Mucosa of descending colon (tissue), 3 donors: ENCODE data around the gene MBD5. TPM values are rescaled to one million over a fixed set of nuclear protein-coding genes. Genes with fewer than 3 reads are reported as not detected.

Experiments used
- ATAC-seq: fragments of 200-7000 bp; cut with Tn5 transposase; one replicate; pipeline ENCODE4 v1.9.1; 2020; ENCODE audit warnings: mild to moderate bottlenecking, moderate library complexity
- DNase-seq, 3 donors: peaks; one replicate each; pipeline ENCODE4 v3.0.0-alpha.2; 2020
- H3K36me3 ChIP-seq: fragments of 200-600 bp; one replicate; pipeline ENCODE4 v1.8.0; 2021; ENCODE audit warnings: low read depth, mild to moderate bottlenecking
- H3K4me1 ChIP-seq: fragments of 200-600 bp; one replicate; pipeline ENCODE4 v1.8.0; 2021; ENCODE audit warnings: low read depth, mild to moderate bottlenecking
- H3K4me3 ChIP-seq: fragments of 200-600 bp; one replicate; pipeline ENCODE4 v1.8.0; 2021; ENCODE audit warnings: mild to moderate bottlenecking
- H3K9me3 ChIP-seq: fragments of 200-600 bp; one replicate; pipeline ENCODE4 v1.8.0; 2021; ENCODE audit warnings: mild to moderate bottlenecking
- intact Hi-C, 2 donors: fragments of 100-400 bp; cut with DNase I in 1 of 2; cut with micrococcal nuclease in 1 of 2; formaldehyde crosslinking; loops; one replicate each; pipeline versions ENCODE4 v1.11.0 to v1.11.1; 2022; cut with DNase I, micrococcal nuclease
- total RNA-seq, 3 donors: library from RNA; stranded (reverse); fragmentation: NEBNext Ultra II Directional in 2 of 3; extraction: Animal tissue kit (Norgen Biotek cat#: 25700) in 2 of 3; gene quantifications; one replicate each; pipeline versions ENCODE4 v1.2.1 to v1.2.4, GENCODE V29; 2021 to 2023
- TF ChIP-seq, protein P1 (sequence below): fragments of 200-600 bp; IDR thresholded peaks from one replicate; pipeline ENCODE4 v1.8.0; 2022; ENCODE audit warnings: antibody characterized with exemption, mild to moderate bottlenecking
- donor health status: DM: no; HTN: no; CAD: no; lungs with moderate emphysema.
- donor health status: DM: no; HTN: no; CAD: no.
- donor health status: DM: no; HTN: yes; CAD: no.

The MBD5 gene
- total RNA-seq, 3 donors from 2014 or later = 31.8 to 69.8 (median 43.8) TPM

- DNase-seq (no peak), ATAC-seq (no peak)
- H3K4me1 ChIP-seq = peaks cover 3% of the 10 kb centered on the region
- intact Hi-C loops = no loop called here
- H3K9me3 ChIP-seq = no peaks in the 10 kb centered on the region
- H3K36me3 ChIP-seq = no peaks in the 10 kb centered on the region
- TF ChIP-seq, protein P1, sequence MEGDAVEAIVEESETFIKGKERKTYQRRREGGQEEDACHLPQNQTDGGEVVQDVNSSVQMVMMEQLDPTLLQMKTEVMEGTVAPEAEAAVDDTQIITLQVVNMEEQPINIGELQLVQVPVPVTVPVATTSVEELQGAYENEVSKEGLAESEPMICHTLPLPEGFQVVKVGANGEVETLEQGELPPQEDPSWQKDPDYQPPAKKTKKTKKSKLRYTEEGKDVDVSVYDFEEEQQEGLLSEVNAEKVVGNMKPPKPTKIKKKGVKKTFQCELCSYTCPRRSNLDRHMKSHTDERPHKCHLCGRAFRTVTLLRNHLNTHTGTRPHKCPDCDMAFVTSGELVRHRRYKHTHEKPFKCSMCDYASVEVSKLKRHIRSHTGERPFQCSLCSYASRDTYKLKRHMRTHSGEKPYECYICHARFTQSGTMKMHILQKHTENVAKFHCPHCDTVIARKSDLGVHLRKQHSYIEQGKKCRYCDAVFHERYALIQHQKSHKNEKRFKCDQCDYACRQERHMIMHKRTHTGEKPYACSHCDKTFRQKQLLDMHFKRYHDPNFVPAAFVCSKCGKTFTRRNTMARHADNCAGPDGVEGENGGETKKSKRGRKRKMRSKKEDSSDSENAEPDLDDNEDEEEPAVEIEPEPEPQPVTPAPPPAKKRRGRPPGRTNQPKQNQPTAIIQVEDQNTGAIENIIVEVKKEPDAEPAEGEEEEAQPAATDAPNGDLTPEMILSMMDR = no peak
- no peak overlapping the region for H3K4me3 ChIP-seq
These were observed 281.6 kb downstream of the MBD5 start for GRCh38 chr2:148302526-148302925.

GRCh38 chr2:148303161-148303560 is 282.3 kb downstream of the MBD5 start:
- Histone ChIP-seq H3K4me1 (peaks cover 3% of the 10 kb centered on the region), H3K9me3 (no peaks in the 10 kb centered on the region), H3K36me3 (no peaks in the 10 kb centered on the region), H3K4me3 (no peak overlapping the region)
- TF ChIP-seq, protein P1 = no peak
- intact Hi-C loops = no loop called here
- DNase-seq = no peak
- no peak for ATAC-seq

DNA sequence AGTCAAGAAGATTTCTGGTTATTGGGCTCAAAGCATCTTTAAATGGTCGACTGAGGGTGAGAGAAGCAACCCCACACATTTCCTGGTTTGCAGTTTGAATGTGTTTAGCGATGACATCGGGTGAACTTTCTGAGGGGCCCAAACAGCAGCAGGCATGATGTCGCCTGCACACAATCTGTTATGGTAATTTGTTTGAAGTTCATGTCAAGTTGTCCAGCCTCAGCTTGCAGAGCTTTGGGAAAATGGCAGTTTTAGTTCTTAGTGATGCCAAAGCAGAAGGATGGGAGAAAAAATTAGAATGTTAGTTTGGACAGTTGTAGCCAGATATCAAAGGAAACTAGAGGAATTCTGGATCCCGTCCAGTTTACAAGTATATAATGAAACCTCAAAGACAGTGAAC is 284.6 kb downstream of the MBD5 start:
- Histone ChIP-seq H3K4me1 (peaks cover 3% of the 10 kb centered on the region), H3K9me3 (no peaks in the 10 kb centered on the region), H3K4me3 (no peak overlapping the region), H3K36me3 (no peaks in the 10 kb centered on the region)
- DNase-seq (no peak), ATAC-seq (no peak)
- intact Hi-C loops = no loop called here
- TF ChIP-seq, protein P1 = no peak

- Histone ChIP-seq H3K4me1 (peaks cover 3% of the 10 kb centered on the region), H3K4me3 (no peak overlapping the region), H3K9me3 (no peaks in the 10 kb centered on the region), H3K36me3 (no peaks in the 10 kb centered on the region)
- no peak for DNase-seq
- intact Hi-C loops = no loop called here
- TF ChIP-seq, protein P1 = no peak
- ATAC-seq = no peak
These were observed 285.1 kb downstream of the MBD5 start for GRCh38 chr2:148306027-148306426.

DNA sequence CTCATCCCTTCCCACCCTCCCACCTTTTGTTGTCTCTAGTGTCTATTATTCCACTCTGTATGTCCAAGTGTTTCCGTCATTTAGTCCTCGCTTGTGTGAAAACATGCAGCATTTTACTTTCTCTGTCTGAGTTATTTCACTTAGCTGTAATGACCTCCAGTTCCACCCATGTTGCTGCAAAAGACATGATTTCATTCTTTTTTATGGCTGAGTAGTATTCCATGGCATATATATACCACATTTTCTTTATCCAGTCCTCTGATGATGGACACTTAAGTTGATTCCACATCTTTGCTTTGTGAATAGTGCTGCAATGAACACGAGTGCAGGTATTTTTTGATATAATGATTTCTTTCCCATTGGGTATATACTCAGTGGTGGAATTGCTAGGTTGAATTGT is 296.7 kb downstream of the MBD5 start:
- intact Hi-C loops = no loop called here
- ATAC-seq (no peak), DNase-seq (no peak)
- Histone ChIP-seq H3K9me3 (no peaks in the 10 kb centered on the region), H3K4me3 (no peak overlapping the region), H3K36me3 (no peaks in the 10 kb centered on the region), H3K4me1 (no peaks in the 10 kb centered on the region)
- TF ChIP-seq, protein P1 = no peak

DNA sequence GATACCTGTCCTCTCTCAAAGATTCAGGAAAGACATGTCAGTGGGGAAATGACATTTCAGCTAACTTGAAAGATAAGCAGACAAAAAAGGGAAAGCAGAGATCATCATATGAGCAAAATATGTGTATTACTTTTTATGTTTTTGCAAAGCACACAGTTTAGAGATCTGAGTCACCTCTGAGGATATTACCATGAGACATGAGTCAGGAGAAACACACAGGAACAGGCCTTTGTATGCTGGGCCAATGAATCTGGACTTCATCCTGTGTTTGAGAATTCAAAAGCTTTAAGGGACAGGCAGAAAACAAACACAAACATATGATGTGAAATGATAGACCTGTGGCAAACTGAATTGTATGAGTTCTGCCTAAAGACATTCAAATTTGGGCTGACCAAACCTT is 317.6 kb downstream of the MBD5 start:
- TF ChIP-seq, protein P1 = no peak
- DNase-seq (no peak), ATAC-seq (no peak)
- no peaks in the 10 kb centered on the region for H3K4me1 ChIP-seq
- H3K4me3 ChIP-seq = no peak overlapping the region
- intact Hi-C loops = no loop called here
- no peaks in the 10 kb centered on the region for H3K9me3 ChIP-seq
- no peaks in the 10 kb centered on the region for H3K36me3 ChIP-seq
